Ascending aorta (tissue), 2 donors: ENCODE results near the gene COPS6. TPM values are rescaled to one million over a fixed set of nuclear protein-coding genes. Genes with fewer than 3 reads are reported as not detected.

Source experiments
- DNase-seq, 2 donors: peaks; one replicate each; pipeline ENCODE4 v3.0.0-alpha.2; 2019; ENCODE audit warnings: low spot score in 2 of 2
- H3K27ac ChIP-seq, 2 donors: fragments of 200-600 bp; sonication (generic); one replicate each; pipeline ENCODE4 v1.5.1; 2016 to 2017; ENCODE audit warnings: mild to moderate bottlenecking in 1 of 2
- H3K27me3 ChIP-seq: fragments of 200-600 bp; sonication (generic); one replicate; pipeline ENCODE4 v1.5.1; 2017
- H3K36me3 ChIP-seq, 2 donors: fragments of 200-600 bp; sonication (generic); one replicate each; pipeline ENCODE4 v1.5.1; 2016
- H3K4me1 ChIP-seq, 2 donors: fragments of 200-600 bp; sonication (generic); one replicate each; pipeline ENCODE4 v1.5.1; 2016 to 2017; ENCODE audit warnings: mild to moderate bottlenecking in 1 of 2
- H3K4me3 ChIP-seq, 2 donors: fragments of 200-600 bp; sonication (generic); one replicate each; pipeline ENCODE4 v1.5.1; 2016 to 2017; ENCODE audit warnings: mild to moderate bottlenecking in 1 of 2
- H3K9me3 ChIP-seq, 2 donors: fragments of 200-600 bp; sonication (generic); one replicate each; pipeline ENCODE4 v1.5.1; 2016
- CTCF ChIP-seq, 3 experiments: fragments of 200-600 bp in 2 of 3; fragments of 450-650 bp in 1 of 3; sonication (generic) in 2 of 3; IDR thresholded peaks; one replicate each; pipeline ENCODE4 v1.5.1; 2016 to 2019; ENCODE audit warnings: antibody characterized with exemption in 3 of 3, mild to moderate bottlenecking in 1 of 3, moderate library complexity in 1 of 3
- intact Hi-C: fragments of 100-400 bp; cut with DNase I; formaldehyde crosslinking; loops from one replicate; pipeline ENCODE4 v1.15.1; 2023
- total RNA-seq: library from RNA; depleted of rRNA; stranded (reverse); fragments of >200 nt; gene quantifications from one replicate; pipeline ENCODE4 v1.1.0, GENCODE V29; 2016

COPS6 gene
- total RNA-seq, 1 donor from 2014 or later: 18.1 TPM

GRCh38 chr7:100093054-100093453 lies 4.3 kb downstream of the COPS6 start:
- intact Hi-C loops: no loop called here
- Histone ChIP-seq H3K27ac (no peak overlapping the region), H3K4me1 (peaks cover 7 to 10% of the 10 kb centered on the region in 2 donors), H3K4me3 (no peak overlapping the region), H3K36me3 (peaks cover 61 to 80% of the 10 kb centered on the region in 2 donors), H3K9me3 (no peaks in the 10 kb centered on the region), H3K27me3 (no peaks in the 10 kb centered on the region)
- no peak for TF ChIP-seq CTCF (IDR thresholded peaks at IDR 0.05)
- no peak for DNase-seq

GRCh38 chr7:100093498-100093897 lies 4.7 kb downstream of the COPS6 start:
- Histone ChIP-seq H3K27ac (no peak overlapping the region), H3K36me3 (peaks cover 63 to 85% of the 10 kb centered on the region in 2 donors), H3K4me1 (peaks cover 6 to 7% of the 10 kb centered on the region in 2 donors), H3K4me3 (no peak overlapping the region), H3K27me3 (no peaks in the 10 kb centered on the region), H3K9me3 (no peaks in the 10 kb centered on the region)
- no peak for TF ChIP-seq CTCF (IDR thresholded peaks at IDR 0.05)
- intact Hi-C loops: no loop called here
- no peak for DNase-seq

GRCh38 chr7:100093925-100094486 lies 5.2 kb downstream of the COPS6 start:
- DNase-seq: no peak
- peaks cover 65 to 90% of the 10 kb centered on the region in 2 donors for H3K36me3 ChIP-seq
- H3K4me1 ChIP-seq: peaks cover 6 to 7% of the 10 kb centered on the region in 2 donors
- H3K9me3 ChIP-seq: no peaks in the 10 kb centered on the region
- H3K27me3 ChIP-seq: no peaks in the 10 kb centered on the region
- intact Hi-C loops: no loop called here
- H3K4me3 ChIP-seq: no peak overlapping the region
- no peak for TF ChIP-seq CTCF (IDR thresholded peaks at IDR 0.05)
- no peak overlapping the region for H3K27ac ChIP-seq

GRCh38 chr7:100095289-100095688 lies 6.5 kb downstream of the COPS6 start:
- H3K9me3 ChIP-seq: no peaks in the 10 kb centered on the region
- peaks cover 70 to 92% of the 10 kb centered on the region in 2 donors for H3K36me3 ChIP-seq
- H3K4me3 ChIP-seq: no peak overlapping the region
- intact Hi-C loops: no loop called here
- DNase-seq: no peak
- no peak for TF ChIP-seq CTCF (IDR thresholded peaks at IDR 0.05)
- H3K27ac ChIP-seq: no peak overlapping the region
- H3K4me1 ChIP-seq: peaks cover 4 to 11% of the 10 kb centered on the region in 2 donors
- no peaks in the 10 kb centered on the region for H3K27me3 ChIP-seq

GRCh38 chr7:100095704-100096103 lies 6.9 kb downstream of the COPS6 start:
- H3K27ac ChIP-seq: no peak overlapping the region
- intact Hi-C loops: no loop called here
- peaks cover 69 to 88% of the 10 kb centered on the region in 2 donors for H3K36me3 ChIP-seq
- H3K9me3 ChIP-seq: no peaks in the 10 kb centered on the region
- no peaks in the 10 kb centered on the region for H3K27me3 ChIP-seq
- H3K4me3 ChIP-seq: no peak overlapping the region
- DNase-seq: no peak
- TF ChIP-seq CTCF (IDR thresholded peaks at IDR 0.05): no peak
- H3K4me1 ChIP-seq: peaks cover 4 to 11% of the 10 kb centered on the region in 2 donors

GRCh38 chr7:100098913-100099312 lies 10.1 kb downstream of the COPS6 start:
- intact Hi-C loops: no loop called here
- no peak for TF ChIP-seq CTCF (IDR thresholded peaks at IDR 0.05)
- Histone ChIP-seq H3K4me3 (no peak overlapping the region), H3K27ac (no peak overlapping the region), H3K36me3 (peaks cover 46 to 56% of the 10 kb centered on the region in 2 donors), H3K4me1 (peaks cover 4 to 15% of the 10 kb centered on the region in 2 donors), H3K9me3 (no peaks in the 10 kb centered on the region), H3K27me3 (no peaks in the 10 kb centered on the region)
- no peak for DNase-seq
